IMR-90 (cell line): ENCODE results near the gene SPPL2A. TPM values are rescaled to one million over a fixed set of nuclear protein-coding genes. Genes with fewer than 3 reads are reported as not detected.

Experiments
- ATAC-seq: fragments of 200-7000 bp; cut with Tn5 transposase; 2 replicates; pipeline ENCODE4 v1.9.1; 2020; ENCODE audit warnings: low read depth, mild to moderate bottlenecking, moderate library complexity
- BruUV-seq: library from RNA; stranded (reverse); fragments of 400-500 nt; replicated peaks from 2 replicates; lab custom pipeline; 2021; lab: Mats Ljungman, UMichigan
- CTCF ChIA-PET: fragments of 300-600 bp; formaldehyde crosslinking; extraction: SDS; loops from one replicate; lab custom pipeline; 2021; ENCODE audit warnings: antibody characterized with exemption; lab: Yijun Ruan, JAX
- POLR2A ChIA-PET: fragments of 300-600 bp; sonication (Branson Sonifier 250); formaldehyde crosslinking; loops from one replicate; lab custom pipeline; 2022; ENCODE audit warnings: antibody characterized with exemption; ENCODE audit not compliant: unreplicated experiment; lab: Charles Lee
- DNase-seq: peaks from one replicate; pipeline ENCODE4 v3.0.0; 2013
- H2AFZ ChIP-seq: replicated peaks from 2 replicates; pipeline ENCODE3; 2013; ENCODE audit warnings: low read length, mild to moderate bottlenecking; ENCODE audit not compliant: poor library complexity
- H2AK5ac ChIP-seq: 2 replicates; pipeline ENCODE4 v1.6.1; 2013; ENCODE audit warnings: low read depth, low read length, inconsistent platforms
- H2AK9ac ChIP-seq: replicated peaks from 2 replicates; pipeline ENCODE3; 2013; ENCODE audit warnings: mild to moderate bottlenecking, low read depth, low read length, moderate library complexity; ENCODE audit not compliant: poor library complexity
- H2BK120ac ChIP-seq: 2 replicates; pipeline ENCODE4 v1.6.1; 2013; ENCODE audit warnings: low read depth, low read length, inconsistent platforms
- H2BK15ac ChIP-seq: 3 replicates; pipeline ENCODE4 v1.6.1; 2013; ENCODE audit warnings: low read depth, low read length, inconsistent platforms
- H2BK20ac ChIP-seq: 2 replicates; pipeline ENCODE4 v1.6.1; 2013; ENCODE audit warnings: low read depth, mild to moderate bottlenecking, inconsistent platforms, low read length, moderate library complexity
- H2BK5ac ChIP-seq: 2 replicates; pipeline ENCODE4 v1.6.1; 2013; ENCODE audit warnings: mild to moderate bottlenecking, low read depth, low read length, inconsistent platforms; ENCODE audit not compliant: poor library complexity, severe bottlenecking
- H3K14ac ChIP-seq: replicated peaks from 2 replicates; pipeline ENCODE4 v1.6.1; 2013; ENCODE audit warnings: low read depth, low read length, inconsistent platforms
- H3K18ac ChIP-seq: 2 replicates; pipeline ENCODE4 v1.6.1; 2013; ENCODE audit warnings: low read depth, low read length, control low read depth
- H3K23ac ChIP-seq: 2 replicates; pipeline ENCODE4 v1.6.1; 2013; ENCODE audit warnings: low read depth, low read length, inconsistent platforms
- H3K27ac ChIP-seq: 2 replicates; pipeline ENCODE4 v1.5.1; 2013; ENCODE audit warnings: mild to moderate bottlenecking, control low read depth, low read length; ENCODE audit not compliant: insufficient read depth
- H3K27me3 ChIP-seq: 2 replicates; pipeline ENCODE4 v1.6.1; 2013; ENCODE audit warnings: low read length; ENCODE audit not compliant: control insufficient read depth, insufficient read depth
- H3K36me3 ChIP-seq: 2 replicates; pipeline ENCODE4 v1.6.1; 2013; ENCODE audit warnings: low read length, mixed read lengths; ENCODE audit not compliant: control insufficient read depth, insufficient read depth
- H3K4ac ChIP-seq: 2 replicates; pipeline ENCODE4 v1.6.1; 2013; ENCODE audit warnings: low read depth, low read length, inconsistent platforms
- H3K4me1 ChIP-seq: 2 replicates; pipeline ENCODE4 v1.6.1; 2013; ENCODE audit warnings: low read length, mixed read lengths; ENCODE audit not compliant: control insufficient read depth, insufficient read depth
- H3K4me2 ChIP-seq: 2 replicates; pipeline ENCODE4 v1.6.1; 2013; ENCODE audit warnings: low read depth, mild to moderate bottlenecking, control low read depth, low read length, moderate library complexity
- H3K4me3 ChIP-seq: 2 replicates; pipeline ENCODE4 v1.5.1; 2013; ENCODE audit warnings: low read depth, mild to moderate bottlenecking, control low read depth, low read length, moderate library complexity; ENCODE audit not compliant: insufficient read depth
- H3K56ac ChIP-seq: 2 replicates; pipeline ENCODE4 v1.6.1; 2013; ENCODE audit warnings: low read length, inconsistent platforms; ENCODE audit not compliant: insufficient read depth; ENCODE audit errors: extremely low read depth
- H3K79me1 ChIP-seq, 2 experiments: 2 replicates each; pipeline ENCODE4 v1.6.1; 2013; ENCODE audit warnings: low read length in 2 of 2, inconsistent platforms in 1 of 2, low read depth in 1 of 2
- H3K9ac ChIP-seq: 2 replicates; pipeline ENCODE4 v1.6.1; 2013; ENCODE audit warnings: low read depth, low read length, control low read depth
- H3K9me1 ChIP-seq: 2 replicates; pipeline ENCODE4 v1.6.1; 2013; ENCODE audit warnings: low read length, inconsistent platforms; ENCODE audit not compliant: insufficient read depth
- H3K9me3 ChIP-seq: 2 replicates; pipeline ENCODE4 v1.6.1; 2013; ENCODE audit warnings: low read length; ENCODE audit not compliant: control insufficient read depth, insufficient read depth
- H4K20me1 ChIP-seq: 2 replicates; pipeline ENCODE4 v1.6.1; 2013; ENCODE audit warnings: low read length, inconsistent platforms; ENCODE audit not compliant: insufficient read depth
- H4K5ac ChIP-seq: 2 replicates; pipeline ENCODE4 v1.6.1; 2013; ENCODE audit warnings: mild to moderate bottlenecking, low read depth, low read length, control low read depth
- H4K8ac ChIP-seq, 2 experiments: 2 replicates each; pipeline ENCODE4 v1.6.1; 2013; ENCODE audit warnings: low read depth in 2 of 2, low read length in 2 of 2, control low read depth in 1 of 2, inconsistent platforms in 1 of 2
- H4K91ac ChIP-seq: 2 replicates; pipeline ENCODE4 v1.6.1; 2013; ENCODE audit warnings: low read depth, low read length, inconsistent platforms; ENCODE audit not compliant: insufficient read depth
- BHLHE40 ChIP-seq: fragments of 150-350 bp; IDR thresholded peaks from 2 replicates; pipeline ENCODE4 v1.6.1; 2016; ENCODE audit warnings: mild to moderate bottlenecking, low read depth, low read length
- CEBPB ChIP-seq: IDR thresholded peaks from 2 replicates; pipeline ENCODE4 v1.6.1; 2012; ENCODE audit warnings: low read depth, low read length, improper control_type of control experiment
- CHD1 ChIP-seq: IDR thresholded peaks from 2 replicates; pipeline ENCODE4 v1.6.1; 2012; ENCODE audit warnings: low read depth, low read length, improper control_type of control experiment
- FOS ChIP-seq: fragments of 150-350 bp; IDR thresholded peaks from 2 replicates; pipeline ENCODE4 v1.6.1; 2016; ENCODE audit warnings: low read depth, low read length
- MAFK ChIP-seq: IDR thresholded peaks from 2 replicates; pipeline ENCODE4 v1.6.1; 2012; ENCODE audit warnings: low read depth, low read length, improper control_type of control experiment
- MAZ ChIP-seq: IDR thresholded peaks from 2 replicates; pipeline ENCODE4 v1.6.1; 2012; ENCODE audit warnings: low read depth, mild to moderate bottlenecking, low read length, improper control_type of control experiment, moderate library complexity, borderline replicate concordance
- MXI1 ChIP-seq: IDR thresholded peaks from 2 replicates; pipeline ENCODE4 v1.6.1; 2012; ENCODE audit warnings: low read depth, mild to moderate bottlenecking, low read length, moderate library complexity, borderline replicate concordance
- NFE2L2 ChIP-seq: fragments of 150-350 bp; IDR thresholded peaks from 2 replicates; pipeline ENCODE4 v1.6.1; 2016; ENCODE audit warnings: low read depth, mild to moderate bottlenecking, low read length
- POLR2A ChIP-seq: IDR thresholded peaks from 2 replicates; pipeline ENCODE4 v1.6.1; 2012; ENCODE audit warnings: mild to moderate bottlenecking, low read depth, low read length
- RAD21 ChIP-seq: IDR thresholded peaks from 2 replicates; pipeline ENCODE4 v1.6.1; 2012; ENCODE audit warnings: low read length, improper control_type of control experiment
- RCOR1 ChIP-seq: IDR thresholded peaks from 2 replicates; pipeline ENCODE4 v1.6.1; 2012; ENCODE audit warnings: mild to moderate bottlenecking, low read length, improper control_type of control experiment; ENCODE audit not compliant: insufficient replicate concordance
- RFX5 ChIP-seq: IDR thresholded peaks from 2 replicates; pipeline ENCODE4 v1.8.0; 2012; ENCODE audit warnings: low read depth, mild to moderate bottlenecking, low read length, moderate library complexity
- SMC3 ChIP-seq: fragments of 150-350 bp; IDR thresholded peaks from 2 replicates; pipeline ENCODE4 v1.6.1; 2016; ENCODE audit warnings: low read depth, mild to moderate bottlenecking, antibody characterized with exemption, low read length, moderate library complexity
- WGBS, 2 experiments: methylation state at CpG; one replicate each; pipeline versions ENCODE4 v1.1.5 to v1.1.7; 2013; ENCODE audit warnings: missing lambda C conversion rate in 2 of 2; ENCODE audit not compliant: insufficient read length in 1 of 2; ENCODE audit errors: extremely low coverage in 2 of 2; 5-methylcytosine and 5-hydroxymethylcytosine counted together
- dilution Hi-C: fragments of 300-500 bp; cut with HindIII; formaldehyde crosslinking; loops from one replicate; pipeline ENCODE4 v1.14.3; 2018; ENCODE audit warnings: low sequenced_read_pairs; ENCODE audit not compliant: unreplicated experiment
- in situ Hi-C: fragments of 300-500 bp; cut with MboI; formaldehyde crosslinking; loops from 3 replicates; pipeline ENCODE4 v1.14.3; 2019; ENCODE audit warnings: low sequenced_read_pairs, inconsistent platforms, mixed read lengths
- intact Hi-C: fragments of 100-400 bp; cut with micrococcal nuclease; formaldehyde crosslinking; loops from 2 replicates; pipeline ENCODE4 v1.10.0; 2022
- polyA plus RNA-seq, 3 experiments: library from polyadenylated mRNA; depleted of rRNA; stranded (reverse); fragments of >200 nt; gene quantifications; 2 replicates each; pipeline ENCODE4 v1.2.3, GENCODE V29; 2012; ENCODE audit warnings: low replicate concordance in 1 of 3
- total RNA-seq: library from RNA; depleted of rRNA; stranded (reverse); fragments of >200 nt; gene quantifications from 2 replicates; pipeline ENCODE4 v1.2.3, GENCODE V29; 2012
- TF ChIP-seq, protein P1 (sequence below): fragments of 150-350 bp; IDR thresholded peaks from 2 replicates; pipeline ENCODE4 v1.6.1; 2017; ENCODE audit warnings: mild to moderate bottlenecking, antibody characterized with exemption, low read length, low read depth
- TF ChIP-seq, protein P2 (sequence below): fragments of 150-350 bp; IDR thresholded peaks from 2 replicates; pipeline ENCODE4 v1.6.1; 2016; ENCODE audit warnings: low read depth, mild to moderate bottlenecking, low read length, moderate library complexity, borderline replicate concordance
- TF ChIP-seq, protein P3 (sequence below): conservative IDR thresholded peaks from 2 replicates; pipeline ENCODE4 v1.5.1; 2012; ENCODE audit warnings: mild to moderate bottlenecking, low read depth, low read length, improper control_type of control experiment

SPPL2A gene
- total and polyA plus RNA-seq, 2 of the 4 experiments (the other 2 are of a cell fraction), result 29.2 to 53.8 TPM

DNA sequence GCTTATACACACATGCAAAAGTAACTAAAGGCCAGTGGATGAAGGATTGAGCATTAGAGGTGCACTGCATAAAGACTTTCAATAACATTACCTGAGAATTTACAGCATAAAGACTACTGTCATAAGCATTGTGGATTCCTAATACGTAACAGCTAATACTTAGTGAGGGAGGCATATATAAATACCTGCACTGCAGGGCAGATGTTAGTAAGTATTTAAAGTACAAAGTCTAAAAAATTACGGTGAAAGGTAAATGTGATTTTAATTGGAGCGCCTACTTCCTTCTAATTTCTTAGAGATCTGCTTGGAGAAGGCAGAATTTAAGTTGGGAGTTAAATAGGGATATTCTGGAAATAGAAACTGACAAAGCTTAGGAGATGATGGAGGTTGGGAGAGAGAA lies 53.5 kb downstream of the SPPL2A start:
- no peak overlapping the region for H3K4ac ChIP-seq
- no peak overlapping the region for H2BK5ac ChIP-seq
- no TSS peak for BruUV-seq
- TF ChIP-seq, protein P1, sequence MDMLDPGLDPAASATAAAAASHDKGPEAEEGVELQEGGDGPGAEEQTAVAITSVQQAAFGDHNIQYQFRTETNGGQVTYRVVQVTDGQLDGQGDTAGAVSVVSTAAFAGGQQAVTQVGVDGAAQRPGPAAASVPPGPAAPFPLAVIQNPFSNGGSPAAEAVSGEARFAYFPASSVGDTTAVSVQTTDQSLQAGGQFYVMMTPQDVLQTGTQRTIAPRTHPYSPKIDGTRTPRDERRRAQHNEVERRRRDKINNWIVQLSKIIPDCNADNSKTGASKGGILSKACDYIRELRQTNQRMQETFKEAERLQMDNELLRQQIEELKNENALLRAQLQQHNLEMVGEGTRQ, result no peak
- TF ChIP-seq FOS (no peak), MAFK (no peak), MXI1 (no peak), BHLHE40 (no peak), MAZ (no peak), RCOR1 (no peak), RFX5 (no peak), CHD1 (no peak), CEBPB (no peak), NFE2L2 (no peak), POLR2A (no peak), SMC3 (no peak), RAD21 (no peak)
- TF ChIP-seq, protein P2, sequence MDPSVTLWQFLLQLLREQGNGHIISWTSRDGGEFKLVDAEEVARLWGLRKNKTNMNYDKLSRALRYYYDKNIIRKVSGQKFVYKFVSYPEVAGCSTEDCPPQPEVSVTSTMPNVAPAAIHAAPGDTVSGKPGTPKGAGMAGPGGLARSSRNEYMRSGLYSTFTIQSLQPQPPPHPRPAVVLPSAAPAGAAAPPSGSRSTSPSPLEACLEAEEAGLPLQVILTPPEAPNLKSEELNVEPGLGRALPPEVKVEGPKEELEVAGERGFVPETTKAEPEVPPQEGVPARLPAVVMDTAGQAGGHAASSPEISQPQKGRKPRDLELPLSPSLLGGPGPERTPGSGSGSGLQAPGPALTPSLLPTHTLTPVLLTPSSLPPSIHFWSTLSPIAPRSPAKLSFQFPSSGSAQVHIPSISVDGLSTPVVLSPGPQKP, result no peak
- TF ChIP-seq, protein P3, sequence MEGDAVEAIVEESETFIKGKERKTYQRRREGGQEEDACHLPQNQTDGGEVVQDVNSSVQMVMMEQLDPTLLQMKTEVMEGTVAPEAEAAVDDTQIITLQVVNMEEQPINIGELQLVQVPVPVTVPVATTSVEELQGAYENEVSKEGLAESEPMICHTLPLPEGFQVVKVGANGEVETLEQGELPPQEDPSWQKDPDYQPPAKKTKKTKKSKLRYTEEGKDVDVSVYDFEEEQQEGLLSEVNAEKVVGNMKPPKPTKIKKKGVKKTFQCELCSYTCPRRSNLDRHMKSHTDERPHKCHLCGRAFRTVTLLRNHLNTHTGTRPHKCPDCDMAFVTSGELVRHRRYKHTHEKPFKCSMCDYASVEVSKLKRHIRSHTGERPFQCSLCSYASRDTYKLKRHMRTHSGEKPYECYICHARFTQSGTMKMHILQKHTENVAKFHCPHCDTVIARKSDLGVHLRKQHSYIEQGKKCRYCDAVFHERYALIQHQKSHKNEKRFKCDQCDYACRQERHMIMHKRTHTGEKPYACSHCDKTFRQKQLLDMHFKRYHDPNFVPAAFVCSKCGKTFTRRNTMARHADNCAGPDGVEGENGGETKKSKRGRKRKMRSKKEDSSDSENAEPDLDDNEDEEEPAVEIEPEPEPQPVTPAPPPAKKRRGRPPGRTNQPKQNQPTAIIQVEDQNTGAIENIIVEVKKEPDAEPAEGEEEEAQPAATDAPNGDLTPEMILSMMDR, result no peak
- no peaks in the 10 kb centered on the region for H3K9me1 ChIP-seq
- ATAC-seq (no peak), DNase-seq (no peak)
- H4K8ac ChIP-seq, result no peak overlapping the region
- H4K20me1 ChIP-seq, result no peaks in the 10 kb centered on the region
- no peak overlapping the region for H2BK120ac ChIP-seq
- no peak overlapping the region for H2AK5ac ChIP-seq
- no peak overlapping the region for H3K14ac ChIP-seq
- H3K4me1 ChIP-seq, result no peaks in the 10 kb centered on the region
- no peak overlapping the region for H4K5ac ChIP-seq
- dilution Hi-C loops (no loop called here), in situ Hi-C loops (no loop called here), intact Hi-C loops (no loop called here)
- no peak overlapping the region for H3K18ac ChIP-seq
- H3K9ac ChIP-seq, result no peak overlapping the region
- no peak overlapping the region for H3K56ac ChIP-seq
- H3K27me3 ChIP-seq, result no peaks in the 10 kb centered on the region
- H3K27ac ChIP-seq, result no peak overlapping the region
- H3K9me3 ChIP-seq, result no peaks in the 10 kb centered on the region
- H3K36me3 ChIP-seq, result peaks cover 7% of the 10 kb centered on the region
- no peak overlapping the region for H2BK15ac ChIP-seq
- H3K4me2 ChIP-seq, result no peak overlapping the region
- no peak overlapping the region for H3K4me3 ChIP-seq
- no peaks in the 10 kb centered on the region for H3K79me1 ChIP-seq
- no peak overlapping the region for H3K23ac ChIP-seq
- no peak overlapping the region for H2BK20ac ChIP-seq
- no peak overlapping the region for H2AFZ ChIP-seq
- 100% methylated on average over 1 of the region's 3 CpGs; no CpG with 5 or more reads in 1 of the 2 experiments for WGBS, 2 experiments
- CTCF ChIA-PET, result interaction anchor here (1.1 kb wide), 1 partner anchor 15 kb away, joined by 4 read pairs; no protein-coding TSS in a partner anchor
- POLR2A ChIA-PET, result no interaction called here
- no peak overlapping the region for H2AK9ac ChIP-seq
- H4K91ac ChIP-seq, result no peak overlapping the region
